Osteoblast (primary cell): ENCODE results near the gene STUB1. TPM values are rescaled to one million over a fixed set of nuclear protein-coding genes. Genes with fewer than 3 reads are reported as not detected.

Experiments used
- DNase-seq: peaks from one replicate; pipeline ENCODE4 v3.0.0; 2011; ENCODE audit warnings: low spot score, mixed read lengths; ENCODE audit not compliant: insufficient read length; ENCODE audit errors: missing footprints
- H2AFZ ChIP-seq: 2 replicates; pipeline ENCODE4 v1.6.0; 2011; ENCODE audit warnings: mild to moderate bottlenecking, low read length
- H3K27ac ChIP-seq: 2 replicates; pipeline ENCODE4 v1.5.1; 2011; ENCODE audit warnings: mild to moderate bottlenecking, low read depth, low read length, moderate library complexity
- H3K27me3 ChIP-seq: 2 replicates; pipeline ENCODE4 v1.6.0; 2012; ENCODE audit warnings: mild to moderate bottlenecking, control low read depth, inconsistent platforms, low read length, moderate library complexity; ENCODE audit not compliant: insufficient read depth
- H3K36me3 ChIP-seq: 2 replicates; pipeline ENCODE4 v1.5.1; 2011; ENCODE audit warnings: mild to moderate bottlenecking, low read length, control low read depth, moderate library complexity; ENCODE audit not compliant: insufficient read depth
- H3K4me1 ChIP-seq: 2 replicates; pipeline ENCODE4 v1.5.1; 2011; ENCODE audit warnings: mild to moderate bottlenecking, low read length, control low read depth, moderate library complexity; ENCODE audit not compliant: insufficient read depth
- H3K4me2 ChIP-seq: 2 replicates; pipeline ENCODE4 v1.6.0; 2011; ENCODE audit warnings: mild to moderate bottlenecking, low read length; ENCODE audit not compliant: insufficient read depth
- H3K4me3 ChIP-seq: fragments of 200-600 bp; sonication (generic); 3 replicates; pipeline ENCODE4 v1.5.1; 2012; ENCODE audit warnings: mild to moderate bottlenecking, low read length, inconsistent platforms; ENCODE audit not compliant: insufficient read depth
- H3K79me2 ChIP-seq: 2 replicates; pipeline ENCODE4 v1.6.0; 2012; ENCODE audit warnings: mild to moderate bottlenecking, low read length, control low read depth, inconsistent platforms; ENCODE audit not compliant: insufficient read depth
- H3K9me3 ChIP-seq: 2 replicates; pipeline ENCODE4 v1.5.1; 2011; ENCODE audit warnings: low read depth, low read length, control low read depth
- H4K20me1 ChIP-seq: 2 replicates; pipeline ENCODE4 v1.6.0; 2012; ENCODE audit warnings: mild to moderate bottlenecking, low read length, control low read depth; ENCODE audit not compliant: insufficient read depth
- total RNA-seq: library from RNA; depleted of rRNA; stranded (reverse); fragments of >200 nt; gene quantifications from 2 replicates; pipeline ENCODE4 v1.2.3, GENCODE V29; 2012
- TF ChIP-seq, protein P1 (sequence below): IDR thresholded peaks from 2 replicates; pipeline ENCODE4 v1.5.1; 2011; ENCODE audit warnings: mild to moderate bottlenecking, low read depth, low read length, moderate library complexity; ENCODE audit errors: extremely low read depth

STUB1 gene
- total RNA-seq, 1 donor = 102 TPM

GRCh38 chr16:673399-673991, 6.7 kb upstream of the STUB1 start:
- Histone ChIP-seq H3K4me3 (no peak overlapping the region), H3K27me3 (no peaks in the 10 kb centered on the region), H3K4me2 (no peak overlapping the region), H2AFZ (no peak overlapping the region), H4K20me1 (peaks cover 44% of the 10 kb centered on the region), H3K36me3 (peaks cover 41% of the 10 kb centered on the region), H3K4me1 (peaks cover 8% of the 10 kb centered on the region), H3K27ac (no peak overlapping the region), H3K79me2 (peaks cover 26% of the 10 kb centered on the region), H3K9me3 (no peaks in the 10 kb centered on the region)
- no peak for DNase-seq
- TF ChIP-seq, protein P1, sequence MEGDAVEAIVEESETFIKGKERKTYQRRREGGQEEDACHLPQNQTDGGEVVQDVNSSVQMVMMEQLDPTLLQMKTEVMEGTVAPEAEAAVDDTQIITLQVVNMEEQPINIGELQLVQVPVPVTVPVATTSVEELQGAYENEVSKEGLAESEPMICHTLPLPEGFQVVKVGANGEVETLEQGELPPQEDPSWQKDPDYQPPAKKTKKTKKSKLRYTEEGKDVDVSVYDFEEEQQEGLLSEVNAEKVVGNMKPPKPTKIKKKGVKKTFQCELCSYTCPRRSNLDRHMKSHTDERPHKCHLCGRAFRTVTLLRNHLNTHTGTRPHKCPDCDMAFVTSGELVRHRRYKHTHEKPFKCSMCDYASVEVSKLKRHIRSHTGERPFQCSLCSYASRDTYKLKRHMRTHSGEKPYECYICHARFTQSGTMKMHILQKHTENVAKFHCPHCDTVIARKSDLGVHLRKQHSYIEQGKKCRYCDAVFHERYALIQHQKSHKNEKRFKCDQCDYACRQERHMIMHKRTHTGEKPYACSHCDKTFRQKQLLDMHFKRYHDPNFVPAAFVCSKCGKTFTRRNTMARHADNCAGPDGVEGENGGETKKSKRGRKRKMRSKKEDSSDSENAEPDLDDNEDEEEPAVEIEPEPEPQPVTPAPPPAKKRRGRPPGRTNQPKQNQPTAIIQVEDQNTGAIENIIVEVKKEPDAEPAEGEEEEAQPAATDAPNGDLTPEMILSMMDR = no peak

DNA sequence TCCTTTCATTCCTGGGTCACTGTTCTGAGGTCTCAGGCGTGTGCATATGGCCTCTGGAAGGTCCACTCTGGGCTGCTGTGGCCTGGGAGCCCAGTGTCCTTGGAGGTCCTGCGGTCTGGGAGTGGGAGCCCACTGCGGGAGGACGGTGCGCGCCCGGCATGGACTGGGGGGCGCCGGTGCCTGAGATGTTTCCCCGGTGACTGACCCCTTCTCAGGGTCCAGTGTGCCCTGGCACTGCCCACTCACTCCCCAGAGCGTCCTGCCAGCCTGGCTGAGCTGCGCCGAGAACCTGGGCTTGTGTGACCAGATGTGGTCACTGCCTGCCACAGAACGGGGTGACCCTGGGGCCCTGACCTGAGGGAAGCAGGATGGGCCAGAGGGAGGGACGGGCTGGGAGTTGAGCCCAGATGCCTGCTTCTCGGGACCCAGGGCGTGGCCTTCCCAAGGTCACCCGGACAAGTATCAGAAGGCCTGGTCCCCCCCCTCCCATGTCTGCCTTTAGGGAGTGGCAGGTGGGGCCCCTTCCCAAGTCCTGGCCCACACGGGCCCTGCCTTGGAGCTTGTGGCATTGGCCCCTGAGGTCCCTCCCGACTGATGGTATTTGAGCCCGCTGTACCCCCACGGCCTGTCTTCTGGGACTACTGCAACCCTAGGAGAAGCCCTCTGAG, 5.9 kb upstream of the STUB1 start:
- Histone ChIP-seq H4K20me1 (peaks cover 40% of the 10 kb centered on the region), H3K27ac (no peak overlapping the region), H3K4me3 (no peak overlapping the region), H3K27me3 (no peaks in the 10 kb centered on the region), H3K4me1 (peaks cover under 1% of the 10 kb centered on the region), H3K36me3 (peaks cover 40% of the 10 kb centered on the region), H3K9me3 (no peaks in the 10 kb centered on the region), H3K4me2 (no peak overlapping the region), H2AFZ (no peak overlapping the region), H3K79me2 (peaks cover 17% of the 10 kb centered on the region)
- TF ChIP-seq, protein P1 = no peak
- DNase-seq = no peak

GRCh38 chr16:674968-675883, 5.0 kb upstream of the STUB1 start, which contains the start of gene RHBDL1:
TSS of gene RHBDL1 (plus strand) at chr16:675671. CDS start at chr16:675791, 120 bp downstream.
- TF ChIP-seq, protein P1 = no peak
- Histone ChIP-seq H3K4me3 (peak within 1 kb of the TSS; percentile 66), H3K4me1 (peaks cover 2% of the 10 kb centered on the region), H3K79me2 (peaks cover 9% of the 10 kb centered on the region), H3K27ac (no peak within 1 kb of the TSS), H3K4me2 (peak within 1 kb of the TSS; percentile 64), H3K27me3 (no peaks in the 10 kb centered on the region), H4K20me1 (peaks cover 34% of the 10 kb centered on the region), H3K36me3 (peaks cover 33% of the 10 kb centered on the region), H3K9me3 (no peaks in the 10 kb centered on the region), H2AFZ (no peak within 1 kb of the TSS)
- DNase-seq = peak; percentile 95
